Loucy (cell line): ENCODE measurements around the gene ANKDD1A.

ENCODE experiments used
- H2AFZ ChIP-seq: fragments of 200-600 bp; sonication (generic); 2 replicates; pipeline ENCODE4 v1.6.0; 2016; ENCODE audit warnings: antibody characterized with exemption, mild to moderate bottlenecking, low read length, moderate library complexity
- H3F3A ChIP-seq: fragments of 200-600 bp; 2 replicates; pipeline ENCODE4 v1.6.0; 2016; ENCODE audit warnings: antibody characterized with exemption, low read depth, mild to moderate bottlenecking
- H3K27me3 ChIP-seq: fragments of 200-600 bp; sonication (generic); 2 replicates; pipeline ENCODE4 v1.6.1; 2014; ENCODE audit warnings: low read length, mild to moderate bottlenecking; ENCODE audit not compliant: insufficient read depth, poor library complexity, severe bottlenecking
- H3K36me3 ChIP-seq: fragments of 200-600 bp; sonication (generic); 2 replicates; pipeline ENCODE4 v1.6.1; 2016; ENCODE audit warnings: low read length; ENCODE audit not compliant: insufficient read depth
- H3K4me1 ChIP-seq: fragments of 200-600 bp; sonication (generic); 2 replicates; pipeline ENCODE4 v1.5.1; 2014; ENCODE audit warnings: low read length, mild to moderate bottlenecking; ENCODE audit not compliant: insufficient read depth, poor library complexity, severe bottlenecking
- H3K4me2 ChIP-seq: fragments of 200-600 bp; sonication (generic); 2 replicates; pipeline ENCODE4 v1.6.0; 2014; ENCODE audit warnings: antibody characterized with exemption, low read length, low read depth, mild to moderate bottlenecking; ENCODE audit not compliant: poor library complexity, severe bottlenecking
- H3K4me3 ChIP-seq: fragments of 200-600 bp; sonication (generic); 2 replicates; pipeline ENCODE4 v1.5.1; 2014; ENCODE audit warnings: low read length, mild to moderate bottlenecking, mixed read lengths; ENCODE audit not compliant: poor library complexity, severe bottlenecking
- H3K79me2 ChIP-seq: fragments of 200-600 bp; sonication (generic); 2 replicates; pipeline ENCODE4 v1.6.1; 2014; ENCODE audit warnings: low read length; ENCODE audit not compliant: insufficient read depth
- H3K9ac ChIP-seq: fragments of 200-600 bp; sonication (generic); 2 replicates; pipeline ENCODE4 v1.6.0; 2014; ENCODE audit warnings: mild to moderate bottlenecking, low read depth, low read length, moderate library complexity; ENCODE audit not compliant: poor library complexity, severe bottlenecking
- H3K9me2 ChIP-seq: fragments of 200-600 bp; sonication (generic); replicated peaks from 2 replicates; pipeline ENCODE4 v1.6.1; 2016; ENCODE audit warnings: low read depth, low read length, mixed read lengths
- H3K9me3 ChIP-seq: fragments of 200-600 bp; sonication (generic); 2 replicates; pipeline ENCODE4 v1.6.1; 2014; ENCODE audit warnings: mild to moderate bottlenecking, antibody characterized with exemption, low read length, low read depth; ENCODE audit not compliant: insufficient read depth
- H4K20me1 ChIP-seq: fragments of 200-600 bp; sonication (generic); 2 replicates; pipeline ENCODE4 v1.6.0; 2014; ENCODE audit warnings: antibody characterized with exemption, low read length, mild to moderate bottlenecking; ENCODE audit not compliant: insufficient read depth, poor library complexity, severe bottlenecking
- CTCF ChIP-seq: fragments of 200-600 bp; sonication (generic); conservative IDR thresholded peaks from 2 replicates; pipeline ENCODE4 v1.5.1; 2014; ENCODE audit warnings: mild to moderate bottlenecking, antibody characterized with exemption, low read length
- EZH2phosphoT487 ChIP-seq: fragments of 200-600 bp; IDR thresholded peaks from 2 replicates; pipeline ENCODE4 v1.6.1; 2018; ENCODE audit warnings: antibody characterized with exemption, mild to moderate bottlenecking, moderate library complexity, borderline replicate concordance

ANKDD1A gene

GRCh38 chr15:64904189-64904588 is 7.5 kb upstream of the ANKDD1A start:
- H3K27me3 ChIP-seq, result no peaks in the 10 kb centered on the region
- no peak overlapping the region for H3K9ac ChIP-seq
- H3K36me3 ChIP-seq, result no peaks in the 10 kb centered on the region
- peaks cover 12% of the 10 kb centered on the region for H3K4me1 ChIP-seq
- H3F3A ChIP-seq, result no peaks in the 10 kb centered on the region
- H3K9me2 ChIP-seq, result no peaks in the 10 kb centered on the region
- no peak overlapping the region for H3K4me3 ChIP-seq
- H3K79me2 ChIP-seq, result no peaks in the 10 kb centered on the region
- TF ChIP-seq EZH2phosphoT487, result no peak
- TF ChIP-seq CTCF, result no peak
- no peaks in the 10 kb centered on the region for H4K20me1 ChIP-seq
- H3K9me3 ChIP-seq, result no peaks in the 10 kb centered on the region
- H2AFZ ChIP-seq, result no peak overlapping the region
- H3K4me2 ChIP-seq, result no peak overlapping the region

GRCh38 chr15:64905119-64905831 is 6.4 kb upstream of the ANKDD1A start:
- Histone ChIP-seq H3K4me2 (peak overlapping the region; percentile 87), H3K27me3 (no peaks in the 10 kb centered on the region), H3K4me3 (peak overlapping the region; percentile 66), H3K36me3 (no peaks in the 10 kb centered on the region), H3K9me3 (no peaks in the 10 kb centered on the region), H3K79me2 (no peaks in the 10 kb centered on the region), H4K20me1 (no peaks in the 10 kb centered on the region), H2AFZ (peak overlapping the region; percentile 96), H3K4me1 (peaks cover 12% of the 10 kb centered on the region), H3F3A (no peaks in the 10 kb centered on the region), H3K9me2 (no peaks in the 10 kb centered on the region), H3K9ac (peak overlapping the region; percentile 62)
- TF ChIP-seq EZH2phosphoT487 (no peak), CTCF (peak; percentile 85)

GRCh38 chr15:64905941-64906340 is 5.8 kb upstream of the ANKDD1A start:
- no peaks in the 10 kb centered on the region for H3K9me3 ChIP-seq
- TF ChIP-seq EZH2phosphoT487 (no peak), CTCF (no peak)
- H3K4me3 ChIP-seq, result no peak overlapping the region
- H3K4me2 ChIP-seq, result no peak overlapping the region
- H3F3A ChIP-seq, result no peaks in the 10 kb centered on the region
- H3K9ac ChIP-seq, result no peak overlapping the region
- H3K4me1 ChIP-seq, result peaks cover 12% of the 10 kb centered on the region
- H4K20me1 ChIP-seq, result no peaks in the 10 kb centered on the region
- no peaks in the 10 kb centered on the region for H3K79me2 ChIP-seq
- H3K9me2 ChIP-seq, result no peaks in the 10 kb centered on the region
- no peak overlapping the region for H2AFZ ChIP-seq
- H3K36me3 ChIP-seq, result no peaks in the 10 kb centered on the region
- no peaks in the 10 kb centered on the region for H3K27me3 ChIP-seq
